GM19395 (cell line): Measurements from ENCODE around the gene JPH3.

Experiments used
- ATAC-seq: cut with Tn5 transposase; IDR thresholded peaks from one replicate; pipeline ENCODE4 v1.9.1; 2021; ENCODE audit warnings: mild to moderate bottlenecking, moderate library complexity; ENCODE audit not compliant: unreplicated experiment

The JPH3 gene

GRCh38 chr16:87622756-87623319 is 20.5 kb downstream of the JPH3 start:
- no peak for ATAC-seq

- ATAC-seq, result no peak
These were observed 23.0 kb downstream of the JPH3 start for GRCh38 chr16:87625241-87625797.

DNA sequence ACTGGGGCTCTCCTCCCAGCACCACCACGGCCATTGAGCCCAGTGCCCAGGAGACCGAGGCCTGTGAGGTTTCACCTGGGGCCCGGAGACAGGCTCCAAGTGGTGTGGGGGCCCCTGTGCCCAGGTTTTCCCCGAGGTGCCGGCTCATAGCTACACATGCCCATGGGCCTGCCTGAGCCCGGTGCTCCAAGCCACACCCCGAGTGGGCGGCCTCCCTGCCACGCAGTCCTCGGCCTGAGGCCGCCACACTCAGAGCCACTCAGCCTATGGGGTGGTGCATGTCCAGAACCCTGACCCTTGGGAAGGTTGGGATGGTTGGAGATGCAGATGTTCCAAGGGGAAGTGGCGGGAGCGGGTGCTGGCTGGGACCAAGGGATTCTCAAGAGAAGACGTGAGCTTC is 24.1 kb downstream of the JPH3 start:
- ATAC-seq, result no peak

- ATAC-seq, result no peak
These were observed 24.6 kb downstream of the JPH3 start for GRCh38 chr16:87626905-87627304.

DNA sequence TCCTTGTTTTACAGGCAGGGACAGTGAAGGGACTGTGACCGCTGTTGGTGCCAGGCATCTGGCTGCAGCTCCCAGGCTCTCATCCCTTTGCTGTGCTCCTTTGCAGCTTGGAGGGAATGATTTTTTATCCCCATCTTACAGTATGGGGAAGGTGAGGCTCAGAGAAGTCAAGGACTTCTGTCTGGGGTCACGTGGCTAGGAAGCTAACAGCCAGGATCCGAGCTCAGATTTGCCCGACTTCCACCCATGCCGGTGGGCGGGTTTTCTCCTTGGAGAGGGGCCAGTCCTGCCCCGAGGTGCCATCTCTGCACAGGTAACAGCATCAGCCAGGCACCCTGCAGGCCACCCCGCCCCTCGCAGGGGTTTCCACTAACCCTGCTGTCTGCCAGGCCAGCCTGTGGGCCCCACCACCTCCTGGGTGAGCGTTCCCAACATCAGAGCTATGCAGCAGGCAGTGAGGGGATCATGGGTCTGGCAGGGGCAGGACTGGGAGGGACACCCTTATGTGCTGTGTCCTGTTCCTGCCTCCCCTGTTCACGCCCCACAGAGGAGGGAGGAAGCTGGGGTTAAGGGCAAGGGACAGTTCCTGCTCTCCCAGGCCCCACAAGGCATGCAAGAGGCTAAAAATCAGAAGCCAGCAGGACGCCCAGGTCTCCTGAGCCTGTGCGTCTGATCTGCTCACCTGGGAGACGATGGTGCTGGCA is 25.4 kb downstream of the JPH3 start:
- no peak for ATAC-seq

DNA sequence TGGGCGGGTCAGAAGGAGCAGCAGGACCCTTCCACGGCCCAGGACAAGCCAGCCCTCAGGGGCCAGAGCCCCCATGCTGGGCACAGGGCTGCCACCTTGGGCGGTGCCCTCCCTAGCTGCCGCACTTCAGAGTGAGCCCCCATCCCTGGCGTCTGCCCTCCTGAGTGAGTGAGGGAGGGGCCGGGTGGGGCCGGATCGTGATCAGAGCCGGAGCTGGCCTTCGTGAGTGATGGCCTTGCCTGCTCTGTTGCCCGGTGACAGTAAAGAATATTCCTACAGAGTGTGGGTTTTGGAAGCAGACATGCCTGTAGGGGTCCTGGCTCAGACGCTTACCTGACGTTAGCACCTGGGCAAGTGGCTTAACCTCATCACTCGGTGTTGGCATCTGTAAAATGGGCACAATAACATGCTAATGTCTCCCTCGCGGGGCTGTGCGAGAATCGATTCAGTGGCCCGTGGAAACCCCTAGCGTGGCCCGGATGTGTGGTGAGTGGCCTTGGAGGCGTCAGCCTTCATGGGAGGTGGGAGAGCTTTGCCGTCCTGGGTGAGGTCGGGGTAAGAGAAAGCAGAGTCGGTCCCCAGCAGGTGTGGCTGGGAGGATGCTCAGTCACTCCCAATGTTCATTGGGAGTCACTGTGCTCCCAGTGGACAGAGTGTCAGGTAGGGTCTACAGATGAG is 26.1 kb downstream of the JPH3 start:
- ATAC-seq, result no peak

DNA sequence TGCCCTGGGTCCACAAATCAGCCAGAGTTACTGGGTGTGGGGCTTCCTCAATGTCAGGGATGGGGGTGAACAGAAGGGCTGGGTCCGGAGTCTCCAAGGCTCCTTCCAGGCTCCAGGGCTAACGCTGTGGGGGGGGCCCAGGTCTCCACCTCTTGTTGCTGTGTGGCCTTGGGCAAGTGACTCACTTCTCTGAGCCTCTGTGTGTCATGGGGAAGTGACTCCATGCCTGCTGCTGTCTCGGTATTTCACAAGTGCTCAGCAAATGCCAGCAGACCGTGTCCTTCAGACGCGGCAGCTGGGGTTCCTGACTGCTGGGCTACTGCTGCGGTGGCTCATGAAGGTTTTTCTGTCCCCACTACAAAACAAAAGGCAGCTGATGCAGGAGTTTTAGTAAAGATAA is 26.6 kb downstream of the JPH3 start:
- no peak for ATAC-seq

- no peak for ATAC-seq
These were observed 28.8 kb downstream of the JPH3 start for GRCh38 chr16:87631067-87631466.

DNA sequence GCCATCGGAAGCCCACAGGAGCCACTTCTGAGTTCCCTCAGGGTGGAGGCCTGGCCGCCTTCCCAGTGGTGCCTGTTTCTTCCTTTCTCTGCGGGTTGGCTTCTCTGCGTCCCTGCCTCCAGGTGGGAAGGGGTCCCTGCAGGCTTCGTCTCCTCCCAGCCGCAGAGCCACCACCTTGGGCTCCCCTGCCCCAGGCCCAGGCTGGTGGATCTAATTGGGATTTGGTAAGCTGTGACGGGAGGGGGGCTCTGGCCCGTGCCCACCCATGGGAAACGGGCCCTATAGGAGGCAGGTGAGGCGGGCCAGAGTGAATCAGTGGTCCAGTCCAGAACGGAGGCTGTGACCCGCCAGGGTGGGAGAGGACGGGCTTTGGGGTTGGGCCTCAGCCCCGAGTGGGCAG is 32.1 kb downstream of the JPH3 start:
- ATAC-seq, result no peak

- ATAC-seq, result no peak
These were observed 33.3 kb downstream of the JPH3 start for GRCh38 chr16:87635541-87636049.

DNA sequence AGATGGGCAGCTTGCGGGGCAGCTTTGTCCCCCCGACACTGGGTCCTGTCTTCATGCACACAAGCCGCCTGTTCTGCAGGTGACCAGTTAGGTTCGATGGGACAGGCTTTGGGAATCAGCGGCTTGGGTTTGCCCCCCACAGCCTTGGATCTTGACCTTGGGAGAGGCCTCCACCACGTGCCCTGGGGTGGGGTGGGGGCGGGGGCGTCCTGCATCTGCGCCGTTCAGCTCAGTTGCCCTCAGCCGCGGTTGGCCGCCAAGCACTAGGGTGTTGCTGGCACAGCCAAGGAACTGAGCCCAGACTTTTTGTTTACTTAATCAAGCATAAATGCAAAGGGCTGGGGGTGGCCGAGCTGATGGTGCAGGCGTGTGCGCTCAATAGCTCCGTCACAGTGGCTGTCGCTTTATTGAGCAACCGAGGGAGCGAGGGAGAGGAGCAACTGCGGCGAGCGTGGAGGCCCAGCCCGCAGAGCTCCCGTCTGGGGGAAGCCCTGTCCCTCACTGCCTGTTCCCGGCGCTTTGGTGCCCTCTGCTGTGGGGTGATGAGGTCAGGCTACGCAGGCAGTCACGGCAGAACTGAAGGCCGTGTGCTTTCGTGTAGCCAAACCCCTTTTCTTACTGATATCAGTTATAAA is 33.9 kb downstream of the JPH3 start:
- no peak for ATAC-seq

DNA sequence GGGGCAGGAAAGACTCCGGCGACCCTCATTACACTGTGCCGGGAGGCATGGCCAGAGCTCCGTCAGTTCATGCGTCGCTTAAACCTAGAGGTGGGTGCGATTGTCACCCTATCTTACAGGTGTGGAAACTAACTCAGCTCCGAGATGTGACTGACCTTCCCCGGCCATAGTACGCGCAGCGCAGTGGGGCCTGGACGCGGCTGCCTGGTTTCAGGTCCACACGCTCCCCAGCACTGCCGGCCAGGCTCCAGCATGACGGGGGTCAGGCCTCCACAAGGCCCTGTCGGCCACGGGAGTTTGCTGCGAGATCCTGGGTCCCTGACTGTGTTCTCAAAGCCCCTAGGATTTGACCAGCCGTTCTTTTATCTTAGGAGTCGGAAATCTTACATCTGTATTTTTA is 34.4 kb downstream of the JPH3 start:
- ATAC-seq, result no peak

- no peak for ATAC-seq
These were observed 35.0 kb downstream of the JPH3 start for GRCh38 chr16:87637357-87637756.

- no peak for ATAC-seq
These were observed 36.4 kb downstream of the JPH3 start for GRCh38 chr16:87638736-87639135.

DNA sequence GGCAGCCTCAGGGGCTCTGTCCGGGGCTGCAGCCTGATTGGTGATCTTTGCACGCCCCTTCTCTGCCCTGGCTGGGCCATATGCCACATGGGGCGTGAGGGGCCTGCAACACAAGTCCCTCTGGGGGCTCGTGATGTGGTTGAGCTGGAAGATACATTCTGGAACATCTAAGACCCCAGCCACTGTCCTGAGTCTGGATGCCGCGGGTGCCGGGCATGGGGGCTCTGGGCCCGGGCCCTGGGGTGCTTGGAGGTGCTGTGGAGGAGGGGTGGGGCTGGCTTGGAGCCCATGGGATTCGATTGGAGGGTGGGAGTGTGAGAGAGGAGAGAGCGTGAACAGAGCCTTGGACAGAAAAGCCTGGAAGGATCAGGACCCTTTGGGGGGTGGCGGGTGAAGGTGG is 39.4 kb downstream of the JPH3 start:
- ATAC-seq, result no peak

DNA sequence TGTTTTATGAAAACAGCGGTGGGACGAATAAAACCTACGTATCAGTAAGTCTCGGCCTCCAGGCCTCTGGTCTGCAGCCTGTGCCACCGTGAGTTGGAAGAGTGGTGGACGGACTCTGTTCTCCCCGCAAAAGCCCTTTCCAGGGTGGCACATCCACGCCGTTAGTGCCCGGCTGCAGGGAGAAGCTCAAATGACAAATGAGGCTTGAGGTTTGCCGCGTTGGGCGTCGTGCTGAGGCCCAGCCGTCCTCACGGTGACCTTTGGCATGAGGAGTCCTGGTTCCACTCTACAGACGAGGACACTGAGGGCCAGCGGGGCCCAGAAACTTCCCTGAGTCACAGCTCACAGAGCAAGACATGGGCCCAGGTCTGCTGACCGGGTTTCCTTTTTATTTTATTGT is 40.2 kb downstream of the JPH3 start:
- no peak for ATAC-seq

DNA sequence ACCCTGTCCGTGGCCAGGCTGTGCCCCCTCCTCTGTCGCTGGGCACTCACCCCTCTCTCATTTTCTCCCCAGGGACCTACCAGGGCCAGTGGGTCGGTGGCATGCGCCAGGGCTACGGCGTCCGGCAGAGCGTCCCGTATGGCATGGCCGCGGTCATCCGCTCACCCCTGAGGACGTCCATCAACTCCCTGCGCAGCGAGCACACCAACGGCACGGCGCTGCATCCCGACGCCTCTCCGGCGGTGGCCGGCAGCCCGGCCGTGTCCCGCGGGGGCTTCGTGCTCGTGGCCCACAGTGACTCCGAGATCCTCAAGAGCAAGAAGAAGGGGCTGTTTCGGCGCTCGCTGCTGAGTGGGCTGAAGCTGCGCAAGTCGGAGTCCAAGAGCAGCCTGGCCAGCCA is 41.9 kb downstream of the JPH3 start:
- no peak for ATAC-seq

DNA sequence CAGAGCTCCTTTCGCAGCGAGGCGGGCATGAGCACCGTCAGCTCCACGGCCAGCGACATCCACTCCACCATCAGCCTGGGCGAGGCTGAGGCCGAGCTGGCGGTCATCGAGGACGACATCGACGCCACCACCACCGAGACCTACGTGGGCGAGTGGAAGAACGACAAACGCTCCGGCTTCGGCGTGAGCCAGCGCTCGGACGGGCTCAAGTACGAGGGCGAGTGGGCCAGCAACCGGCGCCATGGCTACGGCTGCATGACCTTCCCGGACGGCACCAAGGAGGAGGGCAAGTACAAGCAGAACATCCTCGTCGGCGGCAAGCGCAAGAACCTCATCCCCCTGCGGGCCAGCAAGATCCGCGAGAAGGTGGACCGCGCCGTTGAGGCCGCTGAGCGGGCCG is 42.3 kb downstream of the JPH3 start:
- ATAC-seq, result no peak

DNA sequence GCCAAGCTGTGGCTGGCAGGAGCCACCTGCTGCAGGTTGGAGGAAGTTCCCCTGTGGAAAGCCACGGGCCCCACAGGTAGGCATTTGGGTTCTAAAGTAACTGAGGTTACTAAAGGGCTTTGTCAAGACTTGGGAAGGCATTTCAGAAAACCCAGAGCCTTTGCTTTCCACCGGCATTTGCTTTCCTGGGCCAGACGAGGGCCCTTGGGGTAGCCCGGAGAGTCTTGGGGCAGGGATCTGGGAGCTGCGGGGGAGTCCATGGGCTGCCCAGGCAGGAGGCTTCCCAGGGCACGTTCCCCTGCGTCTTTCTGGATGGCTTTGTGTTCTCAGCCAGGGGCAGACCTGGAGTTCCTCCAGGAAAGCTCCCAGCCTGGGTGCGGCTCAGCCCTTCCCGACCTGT is 43.5 kb downstream of the JPH3 start:
- no peak for ATAC-seq

- ATAC-seq, result no peak
These were observed 45.3 kb downstream of the JPH3 start for GRCh38 chr16:87647431-87648185.

DNA sequence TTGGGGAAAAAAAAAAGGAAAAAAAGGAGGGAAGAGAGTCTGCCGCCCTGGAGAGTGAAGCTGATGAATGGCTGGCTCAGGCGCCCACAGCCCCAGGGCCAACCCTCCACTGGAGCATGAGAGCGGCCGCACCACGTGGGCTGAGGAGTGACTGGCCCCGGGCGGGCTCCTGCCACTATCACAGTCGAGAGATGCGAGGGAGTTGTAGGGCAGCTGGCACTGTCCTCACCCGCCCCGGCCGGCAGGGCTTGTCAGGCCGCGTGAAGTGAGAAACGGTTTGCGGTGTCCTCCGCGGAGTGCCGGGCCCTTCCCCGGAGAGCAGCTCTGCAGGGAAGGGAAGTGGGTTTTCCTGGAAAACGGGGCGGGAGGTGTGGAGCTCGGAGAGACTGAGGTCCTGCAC is 45.9 kb downstream of the JPH3 start:
- no peak for ATAC-seq
